Esophagus squamous epithelium (tissue), 4 donors: Measurements from ENCODE around the gene MAGEA6.
"Not testable (repeated sequence)": the region's sequence is repeated elsewhere in the genome, so short reads cannot be mapped to it uniquely, and the experiment has no call there.

ENCODE experiments used
- CTCF ChIP-seq, 6 experiments: fragments of 450-650 bp in 4 of 6; fragments of 200-600 bp in 2 of 6; sonication (generic) in 2 of 6; IDR thresholded peaks; one replicate each; pipeline ENCODE4 v1.5.1; 2016 to 2019; ENCODE audit warnings: antibody characterized with exemption in 6 of 6, mild to moderate bottlenecking in 4 of 6, moderate library complexity in 4 of 6
- POLR2A ChIP-seq, 4 donors: fragments of 450-650 bp; IDR thresholded peaks; one replicate each; pipeline ENCODE4 v1.6.1; 2017; ENCODE audit warnings: antibody characterized with exemption in 4 of 4, mild to moderate bottlenecking in 4 of 4, moderate library complexity in 3 of 4

- not testable (repeated sequence) for TF ChIP-seq CTCF, POLR2A (IDR thresholded peaks at IDR 0.05)
Measured at GRCh38 chrX:152766562-152766961, 2.9 kb downstream of the MAGEA6 start.
